NCI-H128 (cell line): ENCODE data around the gene ZNF335.
"Not testable (repeated sequence)": the region's sequence is repeated elsewhere in the genome, so short reads cannot be mapped to it uniquely, and the experiment has no call there.

Experiments used
- DNase-seq: peaks from one replicate; lab custom pipeline; 2025; ENCODE audit not compliant: unreplicated experiment; lab: John Stamatoyannopoulos, UW

The ZNF335 gene

GRCh38 chr20:46001498-46001897 lies 29.5 kb upstream of the ZNF335 start:
- DNase-seq, result no peak

GRCh38 chr20:46000262-46000996 lies 28.4 kb upstream of the ZNF335 start:
- no peak for DNase-seq

- DNase-seq, result no peak
Observed at GRCh38 chr20:45999557-46000261, 27.7 kb upstream of the ZNF335 start.

- no peak for DNase-seq
Observed at GRCh38 chr20:45998761-45999160, 26.8 kb upstream of the ZNF335 start.

- no peak for DNase-seq
Observed at GRCh38 chr20:45998337-45998736, 26.3 kb upstream of the ZNF335 start.

- DNase-seq, result no peak
Observed at GRCh38 chr20:45997187-45997586, 25.2 kb upstream of the ZNF335 start.

GRCh38 chr20:45995495-45996097 lies 23.6 kb upstream of the ZNF335 start:
- DNase-seq, result not testable (repeated sequence)

GRCh38 chr20:45994761-45995493 lies 22.9 kb upstream of the ZNF335 start:
- DNase-seq, result no peak

- no peak for DNase-seq
Observed at GRCh38 chr20:45993197-45993951, 21.4 kb upstream of the ZNF335 start.

GRCh38 chr20:45991616-45992015 lies 19.6 kb upstream of the ZNF335 start:
- DNase-seq, result no peak

GRCh38 chr20:45988830-45989229 lies 16.8 kb upstream of the ZNF335 start:
- DNase-seq, result not testable (repeated sequence)

- peak; percentile 13 for DNase-seq
Observed at GRCh38 chr20:45987108-45987780, 15.2 kb upstream of the ZNF335 start.

- DNase-seq, result no peak
Observed at GRCh38 chr20:45985573-45985972, 13.6 kb upstream of the ZNF335 start.

GRCh38 chr20:45983279-45983743 lies 11.3 kb upstream of the ZNF335 start:
- no peak for DNase-seq

GRCh38 chr20:45981261-45981660 lies 9.3 kb upstream of the ZNF335 start:
- DNase-seq, result no peak

GRCh38 chr20:45976086-45976485 lies 4.1 kb upstream of the ZNF335 start:
- no peak for DNase-seq

GRCh38 chr20:45975686-45976085 lies 3.7 kb upstream of the ZNF335 start:
- no peak for DNase-seq

GRCh38 chr20:45974896-45975565 lies 3.0 kb upstream of the ZNF335 start:
- no peak for DNase-seq

GRCh38 chr20:45972500-45973183 lies 639 bp upstream of the ZNF335 start:
- no peak for DNase-seq
